Heart left ventricle (tissue), 13 donors: ENCODE data around the gene S100A16.

Experiments used
- CTCF ChIP-seq, 12 donors: fragments of 200-600 bp; sonication (generic) in 4 of 12; IDR thresholded peaks; one replicate each; pipeline versions ENCODE4 v1.5.0 to v1.8.0; 2018 to 2022; ENCODE audit warnings: antibody characterized with exemption in 12 of 12, mild to moderate bottlenecking in 5 of 12
- POLR2A ChIP-seq, 2 donors: fragments of 450-650 bp; IDR thresholded peaks; one replicate each; pipeline ENCODE4 v1.6.1; 2017; ENCODE audit warnings: antibody characterized with exemption in 2 of 2, mild to moderate bottlenecking in 2 of 2, moderate library complexity in 2 of 2
- donor health status: ischemic (EF 13 %, LVEDD 7.1; RV severe dilation, severe dysfunction).
- donor health status: DM: no; HTN: yes; CAD: no.
- donor health status: DM: no; HTN: no; CAD: no.
- donor health status: ischemic (EF 25% LVEDD 6.9; RV normal size, moderate dysfunction).
- donor health status: ischemic (EF 25% LVEDD 5.7; RV mildly dilated, moderate dysfunction).
- donor health status: ischemic (EF 35%, LVEDD 5.7; RV mildly dilated, moderate dysfunction).
- donor health status: nonischemic (EF 11% LVEDD 7.7; RV severe dilation, severe dysfunction).
- donor health status: DM: yes; HTN: yes; CAD: no.
- donor health status: PGD.
- donor health status: ischemic (EF 29% LVEDD 5.4; RV normal size, mild dysfunction).
- donor health status: nonischemic (EF 23%, LVEDD 6.1; RV moderate dilation, normal function).

DNA sequence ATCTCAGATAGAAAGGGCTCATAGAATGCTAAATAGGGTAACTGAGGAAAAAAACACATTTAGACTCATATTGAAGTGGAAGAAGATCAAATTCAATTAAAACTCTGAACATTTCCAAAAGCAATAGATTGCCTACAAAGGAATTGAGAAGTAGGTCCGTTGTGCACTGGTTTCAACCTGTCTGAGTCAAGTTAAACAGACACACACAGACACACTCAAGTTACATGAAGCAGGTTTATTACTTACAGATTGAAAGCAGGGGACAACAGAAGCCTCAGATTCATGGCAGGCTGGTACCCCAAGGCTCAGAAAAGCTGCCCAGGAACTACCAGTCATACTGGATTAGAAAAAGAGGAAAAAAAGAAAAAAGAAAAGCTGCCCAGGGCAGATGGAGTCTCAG is 26.6 kb downstream of the S100A16 start:
- TF ChIP-seq CTCF (IDR thresholded peaks at IDR 0.05), result no peak
- no peak for TF ChIP-seq POLR2A (IDR thresholded peaks at IDR 0.05)
